ENCODE data around the gene PDLIM7.

- TF ChIP-seq CTCF (IDR thresholded peaks at IDR 0.05) = no peak
- TF ChIP-seq POLR2A (IDR thresholded peaks at IDR 0.05) = no peak
Measured at GRCh38 chr5:177510567-177511053, 13.2 kb upstream of the PDLIM7 start.
